Measurements from ENCODE around the gene LTBR. TPM values are rescaled to one million over a fixed set of nuclear protein-coding genes. Genes with fewer than 3 reads are reported as not detected.

LTBR gene
- total and polyA plus RNA-seq, 2 of the 4 experiments (the other 2 are of a cell fraction) = 19.7 to 62.5 TPM

GRCh38 chr12:6361834-6362233 lies 22.1 kb upstream of the LTBR start:
- Histone ChIP-seq H3K9me1 (ENCODE audit: insufficient read depth, low read length) (no peaks in the 10 kb centered on the region), H3K23ac (ENCODE audit: low read depth, low read length) (no peak overlapping the region), H2AK9ac (replicated peaks; ENCODE audit: low read depth, low read length, poor library complexity) (peak overlapping the region; percentile 15), H3K14ac (replicated peaks; ENCODE audit: low read depth, low read length) (no peak overlapping the region), H3K36me3 (ENCODE audit: control insufficient read depth, insufficient read depth, low read length) (no peaks in the 10 kb centered on the region), H3K27ac (ENCODE audit: insufficient read depth, low read length) (no peak overlapping the region), H4K8ac (ENCODE audit: low read depth in 2 of 2, low read length in 2 of 2) (no peak overlapping the region), H2BK15ac (ENCODE audit: low read depth, low read length) (0 out of 3 replicates have a peak overlapping the region, but pooled peaks have one; percentile 51), H3K9me3 (ENCODE audit: control insufficient read depth, insufficient read depth, low read length) (no peaks in the 10 kb centered on the region), H2AK5ac (ENCODE audit: low read depth, low read length) (peak overlapping the region; percentile 57; the same call in 1 of the 2 replicates), H2BK20ac (ENCODE audit: low read depth, low read length) (no peak overlapping the region), H4K5ac (ENCODE audit: low read depth, low read length) (no peak overlapping the region), H3K18ac (ENCODE audit: low read depth, low read length) (no peak overlapping the region), H3K27me3 (ENCODE audit: control insufficient read depth, insufficient read depth, low read length) (peaks cover under 1% of the 10 kb centered on the region; the same call in 1 of the 2 replicates), H4K91ac (ENCODE audit: insufficient read depth, low read depth, low read length) (no peak overlapping the region), H2BK120ac (ENCODE audit: low read depth, low read length) (no peak overlapping the region), H3K4me2 (ENCODE audit: low read depth, low read length) (no peak overlapping the region), H2AFZ (replicated peaks; ENCODE audit: low read length, poor library complexity) (peak overlapping the region; percentile 40), H4K20me1 (ENCODE audit: insufficient read depth, low read length) (no peaks in the 10 kb centered on the region), H3K9ac (ENCODE audit: low read depth, low read length) (no peak overlapping the region), H3K56ac (ENCODE audit: extremely low read depth, insufficient read depth, low read length) (no peak overlapping the region), H3K4ac (ENCODE audit: low read depth, low read length) (no peak overlapping the region), H3K4me1 (ENCODE audit: control insufficient read depth, insufficient read depth, low read length) (peaks cover 7% of the 10 kb centered on the region), H3K79me1 (ENCODE audit: low read depth in 1 of 2, low read length in 2 of 2) (no peaks in the 10 kb centered on the region), H3K4me3 (ENCODE audit: insufficient read depth, low read depth, low read length) (no peak overlapping the region), H2BK5ac (ENCODE audit: low read depth, low read length, poor library complexity, severe bottlenecking) (no peak overlapping the region)
- TF ChIP-seq ELK1 (IDR thresholded peaks at IDR 0.05; ENCODE audit: borderline replicate concordance, low read depth, low read length) = no peak
- TF ChIP-seq NFE2L2 (IDR thresholded peaks at IDR 0.05; ENCODE audit: low read depth, low read length) = no peak
- no peak for TF ChIP-seq CEBPB (IDR thresholded peaks at IDR 0.05; ENCODE audit: low read depth, low read length)
- TF ChIP-seq CHD1 (IDR thresholded peaks at IDR 0.05; ENCODE audit: low read depth, low read length) = no peak
- no peak for TF ChIP-seq RAD21 (IDR thresholded peaks at IDR 0.05; ENCODE audit: low read length)
- no peak for TF ChIP-seq BHLHE40 (IDR thresholded peaks at IDR 0.05; ENCODE audit: low read depth, low read length)
- CTCF ChIA-PET = no interaction called here
- DNase-seq = no peak
- no TSS peak for BruUV-seq (replicated peaks)
- no peak for ATAC-seq (ENCODE audit: low read depth)
- in situ Hi-C loops (cut with MboI; ENCODE audit: low sequenced_read_pairs) = no loop called here
- WGBS, 2 experiments (ENCODE audit: extremely low coverage in 2 of 2, insufficient read length in 1 of 2) = 93% methylated on average over 3 of the region's 14 CpGs; no CpG with 5 or more reads in 1 of the 2 experiments
- dilution Hi-C loops (cut with HindIII; ENCODE audit: low sequenced_read_pairs, unreplicated experiment) = no loop called here
- POLR2A ChIA-PET (ENCODE audit: unreplicated experiment) = no interaction called here
- intact Hi-C loops (cut with micrococcal nuclease) = no loop called here
